Limb (tissue), 2 donors: ENCODE measurements around the gene SLC1A3.

Experiments
- DNase-seq, 2 donors: peaks; one replicate each; pipeline ENCODE4 v3.0.0-alpha.2; 2016; ENCODE audit errors: extremely low spot score in 2 of 2

Gene SLC1A3

DNA sequence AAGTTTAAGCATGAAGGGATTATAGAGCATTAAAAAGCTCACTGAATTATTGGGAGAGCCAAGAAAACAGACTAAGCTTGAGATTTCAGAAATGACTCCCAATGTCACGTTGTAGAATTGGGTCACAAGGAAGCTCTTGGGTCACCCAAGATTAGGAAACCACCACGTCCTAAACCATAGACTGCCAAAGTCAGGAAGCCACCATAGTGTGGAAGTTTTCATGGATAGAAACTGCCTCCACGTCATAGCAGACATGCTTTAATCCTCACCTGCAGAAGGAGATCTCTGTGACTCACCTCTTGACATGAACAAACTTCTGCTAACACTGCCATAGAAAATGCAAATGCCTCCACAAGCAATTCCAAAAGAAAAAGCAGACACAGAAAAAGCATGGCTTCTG is 106.3 kb downstream of the SLC1A3 start:
- no peak for DNase-seq

DNA sequence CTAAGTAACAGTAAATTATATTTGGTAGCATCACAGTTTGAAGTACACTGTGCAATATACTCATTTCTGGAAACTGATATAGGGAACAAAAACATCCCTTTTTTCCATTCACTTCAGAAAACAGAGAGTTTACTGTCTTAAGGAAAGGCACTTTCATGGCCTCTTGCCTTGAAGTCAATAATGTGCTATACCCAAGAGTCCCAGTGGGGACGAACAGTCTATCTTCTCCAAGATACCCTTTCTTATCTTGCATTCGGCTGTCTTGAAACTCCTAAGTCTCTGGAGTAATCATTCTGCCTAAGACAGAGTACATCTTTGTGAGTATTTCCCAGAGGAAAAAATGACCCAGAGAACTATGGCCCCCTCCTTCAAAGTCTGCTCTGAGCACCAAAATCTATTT is 107.1 kb downstream of the SLC1A3 start:
- no peak for DNase-seq

GRCh38 chr5:36717131-36717695 is 110.8 kb downstream of the SLC1A3 start:
- no peak for DNase-seq

GRCh38 chr5:36719282-36719681 is 112.9 kb downstream of the SLC1A3 start:
- DNase-seq, result no peak

DNA sequence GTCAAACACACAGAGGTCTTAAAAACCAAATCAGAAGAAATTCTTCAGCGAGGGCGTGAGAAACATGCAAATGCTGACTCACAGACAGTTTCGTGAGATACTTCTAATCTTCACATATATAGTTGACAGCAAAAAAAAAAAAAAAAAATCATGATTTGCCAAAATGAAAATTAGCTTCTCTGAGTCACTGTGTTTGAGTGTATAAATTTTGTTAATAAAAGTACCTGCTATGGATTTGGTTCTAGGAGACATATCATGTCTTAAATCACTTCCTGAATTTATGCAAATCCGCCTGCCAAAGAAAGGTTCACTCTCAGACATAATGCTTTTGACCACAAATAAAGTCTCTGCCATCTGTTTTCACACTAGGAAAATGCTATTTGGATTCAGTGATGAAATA is 114.3 kb downstream of the SLC1A3 start:
- no peak for DNase-seq

GRCh38 chr5:36721664-36722235 is 115.3 kb downstream of the SLC1A3 start:
- DNase-seq, result no peak

DNA sequence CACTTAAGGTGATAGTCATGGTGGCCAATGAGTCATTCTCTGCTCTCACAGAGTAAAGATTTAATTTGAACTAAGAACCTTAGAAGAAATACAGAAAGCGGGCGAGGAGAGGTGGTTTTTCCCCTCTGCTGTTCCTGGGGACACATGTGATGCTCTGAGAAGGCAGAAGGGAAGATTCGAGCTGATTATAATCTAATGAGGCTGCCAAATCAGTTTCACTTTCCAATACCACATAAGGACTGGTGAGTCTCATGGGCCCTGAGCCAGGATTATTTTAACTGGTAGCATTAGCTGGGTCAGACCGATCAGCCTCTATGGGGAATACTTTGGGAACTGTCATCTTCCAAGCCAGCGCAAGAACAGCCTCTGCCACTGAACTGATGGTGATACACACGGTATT is 116.5 kb downstream of the SLC1A3 start:
- no peak for DNase-seq

DNA sequence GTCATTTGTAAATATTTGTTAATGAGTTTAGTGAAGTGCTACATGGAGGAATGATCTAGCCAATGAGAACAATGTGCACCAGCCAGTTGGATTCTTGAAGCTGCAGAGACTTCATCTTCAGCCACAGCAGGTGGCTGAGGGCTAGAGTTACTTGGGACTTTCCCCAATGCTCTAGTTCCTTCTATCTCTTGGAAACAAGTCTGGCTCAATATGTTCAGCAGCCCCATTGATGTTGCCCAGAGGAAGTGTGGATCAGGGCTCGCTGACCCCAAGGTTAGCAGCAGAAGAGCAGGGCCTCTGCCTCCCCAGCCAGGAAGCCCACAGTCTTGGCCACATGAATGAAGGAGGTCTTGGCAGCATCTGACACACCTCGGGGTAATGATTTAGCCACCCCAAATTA is 117.5 kb downstream of the SLC1A3 start:
- DNase-seq, result no peak

GRCh38 chr5:36724467-36725332 is 118.3 kb downstream of the SLC1A3 start:
- no peak for DNase-seq

GRCh38 chr5:36726317-36726716 is 119.9 kb downstream of the SLC1A3 start:
- no peak for DNase-seq

DNA sequence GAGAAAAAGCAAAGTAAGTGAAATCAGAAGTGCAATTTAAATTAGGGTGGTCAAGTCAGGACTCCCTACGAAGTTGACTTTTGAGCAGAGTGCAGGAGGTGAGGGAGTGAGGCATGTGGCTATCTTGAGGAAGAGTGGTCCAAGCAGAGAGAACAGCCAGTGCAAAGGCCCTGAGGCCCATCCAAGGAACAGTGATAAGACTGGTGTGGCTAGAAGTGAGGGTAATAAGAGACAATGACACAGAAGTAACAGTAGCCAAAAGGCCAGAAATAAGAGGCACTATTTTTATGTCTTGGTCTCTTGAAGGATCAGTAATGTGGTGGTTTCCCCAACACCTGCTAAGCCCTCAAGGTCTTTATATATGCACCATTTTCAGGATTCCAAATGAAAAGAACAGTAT is 120.4 kb downstream of the SLC1A3 start:
- DNase-seq, result no peak

- DNase-seq, result peak in 1 of 2 donors; percentile 79
Measured at GRCh38 chr5:36728697-36729543, 122.5 kb downstream of the SLC1A3 start.

GRCh38 chr5:36730537-36731216 is 124.3 kb downstream of the SLC1A3 start:
- DNase-seq, result no peak

DNA sequence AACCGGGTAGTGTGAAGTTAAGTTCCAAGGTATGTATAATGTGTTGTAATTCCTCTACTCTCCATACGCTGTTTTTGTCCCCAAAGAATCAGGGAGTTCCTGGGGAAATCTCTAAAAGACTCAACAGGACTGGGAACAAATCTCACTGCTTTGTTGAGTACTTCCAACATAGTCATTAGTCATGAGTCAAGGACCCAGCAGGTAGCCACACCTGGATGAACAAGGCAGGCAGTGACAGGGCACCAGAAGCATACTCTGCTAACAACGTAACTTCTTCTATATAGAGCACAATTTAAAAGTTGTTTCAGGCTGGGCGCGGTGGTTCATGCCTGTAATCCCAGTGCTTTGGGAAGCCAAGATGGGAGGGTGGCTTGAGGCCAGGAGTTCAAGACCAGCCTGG is 126.8 kb downstream of the SLC1A3 start:
- DNase-seq, result no peak

- no peak for DNase-seq
Measured at GRCh38 chr5:36734422-36734821, 128.0 kb downstream of the SLC1A3 start.

- no peak for DNase-seq
Measured at GRCh38 chr5:36735891-36736290, 129.5 kb downstream of the SLC1A3 start.
